ENCODE results near the gene SORL1. TPM values are rescaled to one million over a fixed set of nuclear protein-coding genes. Genes with fewer than 3 reads are reported as not detected.
A peak's percentile ranks its signal among the peaks of the same experiment; 100 is the strongest.
"Not testable (repeated sequence)": the region's sequence is repeated elsewhere in the genome, so short reads cannot be mapped to it uniquely, and the experiment has no call there.

Gene SORL1, protein sequence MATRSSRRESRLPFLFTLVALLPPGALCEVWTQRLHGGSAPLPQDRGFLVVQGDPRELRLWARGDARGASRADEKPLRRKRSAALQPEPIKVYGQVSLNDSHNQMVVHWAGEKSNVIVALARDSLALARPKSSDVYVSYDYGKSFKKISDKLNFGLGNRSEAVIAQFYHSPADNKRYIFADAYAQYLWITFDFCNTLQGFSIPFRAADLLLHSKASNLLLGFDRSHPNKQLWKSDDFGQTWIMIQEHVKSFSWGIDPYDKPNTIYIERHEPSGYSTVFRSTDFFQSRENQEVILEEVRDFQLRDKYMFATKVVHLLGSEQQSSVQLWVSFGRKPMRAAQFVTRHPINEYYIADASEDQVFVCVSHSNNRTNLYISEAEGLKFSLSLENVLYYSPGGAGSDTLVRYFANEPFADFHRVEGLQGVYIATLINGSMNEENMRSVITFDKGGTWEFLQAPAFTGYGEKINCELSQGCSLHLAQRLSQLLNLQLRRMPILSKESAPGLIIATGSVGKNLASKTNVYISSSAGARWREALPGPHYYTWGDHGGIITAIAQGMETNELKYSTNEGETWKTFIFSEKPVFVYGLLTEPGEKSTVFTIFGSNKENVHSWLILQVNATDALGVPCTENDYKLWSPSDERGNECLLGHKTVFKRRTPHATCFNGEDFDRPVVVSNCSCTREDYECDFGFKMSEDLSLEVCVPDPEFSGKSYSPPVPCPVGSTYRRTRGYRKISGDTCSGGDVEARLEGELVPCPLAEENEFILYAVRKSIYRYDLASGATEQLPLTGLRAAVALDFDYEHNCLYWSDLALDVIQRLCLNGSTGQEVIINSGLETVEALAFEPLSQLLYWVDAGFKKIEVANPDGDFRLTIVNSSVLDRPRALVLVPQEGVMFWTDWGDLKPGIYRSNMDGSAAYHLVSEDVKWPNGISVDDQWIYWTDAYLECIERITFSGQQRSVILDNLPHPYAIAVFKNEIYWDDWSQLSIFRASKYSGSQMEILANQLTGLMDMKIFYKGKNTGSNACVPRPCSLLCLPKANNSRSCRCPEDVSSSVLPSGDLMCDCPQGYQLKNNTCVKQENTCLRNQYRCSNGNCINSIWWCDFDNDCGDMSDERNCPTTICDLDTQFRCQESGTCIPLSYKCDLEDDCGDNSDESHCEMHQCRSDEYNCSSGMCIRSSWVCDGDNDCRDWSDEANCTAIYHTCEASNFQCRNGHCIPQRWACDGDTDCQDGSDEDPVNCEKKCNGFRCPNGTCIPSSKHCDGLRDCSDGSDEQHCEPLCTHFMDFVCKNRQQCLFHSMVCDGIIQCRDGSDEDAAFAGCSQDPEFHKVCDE (N-terminal part only)
- 37.6 and 45.0 TPM in 2 replicates for total RNA-seq (2014; rRNA removed; shearing (Covaris generic))
- 39.4 and 52.3 TPM in 2 replicates for polyA plus RNA-seq (2015; cell fraction: cytosol; rRNA removed)
- 32.8 and 45.2 TPM in 2 replicates for polyA plus RNA-seq (2015; cell fraction: nucleus; rRNA removed)

DNA sequence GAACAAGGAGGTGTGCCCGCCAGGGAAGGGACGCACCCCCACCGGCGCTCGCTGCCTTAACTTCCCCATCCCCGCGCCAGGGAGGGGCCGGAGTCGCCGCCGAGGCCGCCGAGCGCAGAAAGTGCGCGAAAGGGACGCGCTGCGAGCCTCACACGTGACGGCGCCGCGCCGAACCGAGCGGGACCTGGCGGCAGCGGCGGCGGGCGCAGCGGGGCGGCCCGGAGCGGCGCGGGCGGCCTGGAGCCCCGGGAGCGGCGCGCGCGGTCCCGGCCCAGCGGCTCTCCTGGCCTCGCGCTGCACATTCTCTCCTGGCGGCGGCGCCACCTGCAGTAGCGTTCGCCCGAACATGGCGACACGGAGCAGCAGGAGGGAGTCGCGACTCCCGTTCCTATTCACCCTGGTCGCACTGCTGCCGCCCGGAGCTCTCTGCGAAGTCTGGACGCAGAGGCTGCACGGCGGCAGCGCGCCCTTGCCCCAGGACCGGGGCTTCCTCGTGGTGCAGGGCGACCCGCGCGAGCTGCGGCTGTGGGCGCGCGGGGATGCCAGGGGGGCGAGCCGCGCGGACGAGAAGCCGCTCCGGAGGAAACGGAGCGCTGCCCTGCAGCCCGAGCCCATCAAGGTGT, at the start of gene SORL1:
TSS of gene SORL1 (plus strand) at position 329 of the 623 bp plus-strand sequence. CDS start at position 347, 18 bp downstream.
- in situ Hi-C loops (cut with HindIII; ENCODE audit: low pct_unique_long_range_greater_than_20kb, low sequenced_read_pairs) = no loop called here
- DNase-seq (ENCODE audit: low read depth, low spot score) = peak; percentile 62

DNA sequence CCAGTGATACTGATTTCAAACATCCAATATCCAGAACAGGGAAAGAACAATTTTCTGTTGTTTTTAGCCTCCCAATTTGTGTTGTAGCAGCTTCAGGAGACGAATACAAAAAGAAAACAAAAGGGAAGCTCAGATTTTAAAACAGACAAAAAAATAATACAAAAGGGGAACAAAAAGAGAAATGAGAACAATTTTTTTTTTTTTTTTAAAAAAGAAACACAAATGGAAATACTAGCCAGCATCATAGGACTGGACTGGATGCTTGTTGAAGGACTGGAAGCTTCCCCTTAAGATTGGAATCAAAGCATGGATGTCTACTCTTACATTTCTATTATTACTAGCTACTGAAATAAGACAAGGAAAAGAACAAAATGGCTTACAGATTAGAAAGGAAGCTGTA, 46.5 kb upstream of the SORL1 start:
- no peak for DNase-seq (ENCODE audit: low read depth, low spot score)

DNA sequence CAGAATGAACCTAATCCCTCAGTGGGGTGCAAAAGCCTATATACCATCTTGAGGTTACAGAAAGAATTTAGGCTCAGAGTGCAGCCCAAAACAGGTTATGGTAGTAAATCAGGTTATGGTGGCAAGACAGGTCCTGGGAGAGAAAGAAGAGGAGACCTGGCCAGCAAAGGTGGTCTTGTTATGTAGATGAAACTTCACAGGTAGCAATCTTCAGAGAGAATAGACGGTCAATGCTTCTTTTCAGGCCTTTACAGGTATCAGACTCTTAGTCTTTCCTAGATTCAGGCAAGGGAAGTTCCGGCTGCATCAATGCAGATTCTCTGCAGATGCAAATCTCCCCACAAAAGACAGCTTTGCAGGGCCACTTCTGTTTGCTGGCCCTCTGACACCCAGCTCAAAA, 45.8 kb upstream of the SORL1 start:
- in situ Hi-C loops (cut with HindIII; ENCODE audit: low pct_unique_long_range_greater_than_20kb, low sequenced_read_pairs) = no loop called here

More for the DNA sequence above, 46.5 kb upstream of the SORL1 start:
- in situ Hi-C loops (cut with HindIII; ENCODE audit: low pct_unique_long_range_greater_than_20kb, low sequenced_read_pairs) = no loop called here

DNA sequence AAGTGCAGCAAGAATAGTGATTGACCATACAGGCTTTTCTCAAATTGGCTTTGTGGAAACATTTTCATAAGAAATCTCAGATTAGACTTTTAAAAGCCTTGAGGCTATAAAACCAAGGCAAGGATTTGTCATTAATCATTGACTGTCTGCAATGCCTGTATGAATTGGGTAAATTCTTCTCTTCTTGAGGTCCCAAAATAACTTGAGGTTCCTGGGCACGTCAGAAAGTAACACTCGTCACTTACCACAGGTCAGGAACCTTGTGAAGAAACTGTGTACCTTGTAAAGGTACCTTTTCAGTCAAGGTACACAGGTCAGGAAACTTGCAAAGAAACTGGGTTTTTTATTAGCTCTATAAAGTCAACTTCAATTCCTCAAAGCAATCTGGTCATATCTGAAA, 43.3 kb upstream of the SORL1 start:
- in situ Hi-C loops (cut with HindIII; ENCODE audit: low pct_unique_long_range_greater_than_20kb, low sequenced_read_pairs) = no loop called here
- no peak for DNase-seq (ENCODE audit: low read depth, low spot score)

More for the DNA sequence above, 45.8 kb upstream of the SORL1 start:
- DNase-seq (ENCODE audit: low read depth, low spot score) = no peak

DNA sequence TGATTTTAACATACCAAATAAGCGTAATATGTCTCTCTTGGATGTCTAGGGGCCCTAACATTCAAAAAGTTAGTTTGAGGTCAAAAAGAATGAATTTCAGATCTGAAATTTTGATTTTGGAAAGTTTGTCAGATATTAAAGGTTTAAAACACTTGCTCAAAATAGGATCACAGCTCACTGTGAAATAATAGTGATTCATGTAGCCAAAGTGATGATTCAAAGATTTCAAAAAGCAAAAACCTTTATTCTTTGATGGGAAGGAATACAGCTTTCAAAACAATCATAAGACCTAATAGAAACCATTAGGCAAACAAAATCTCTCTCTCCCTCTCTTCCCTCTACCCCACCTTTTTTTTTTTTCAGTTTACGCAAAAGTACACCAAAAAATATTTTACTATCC, 42.1 kb upstream of the SORL1 start:
- DNase-seq (ENCODE audit: low read depth, low spot score); in situ Hi-C loops (cut with HindIII; ENCODE audit: low pct_unique_long_range_greater_than_20kb, low sequenced_read_pairs): not testable (repeated sequence)

DNA sequence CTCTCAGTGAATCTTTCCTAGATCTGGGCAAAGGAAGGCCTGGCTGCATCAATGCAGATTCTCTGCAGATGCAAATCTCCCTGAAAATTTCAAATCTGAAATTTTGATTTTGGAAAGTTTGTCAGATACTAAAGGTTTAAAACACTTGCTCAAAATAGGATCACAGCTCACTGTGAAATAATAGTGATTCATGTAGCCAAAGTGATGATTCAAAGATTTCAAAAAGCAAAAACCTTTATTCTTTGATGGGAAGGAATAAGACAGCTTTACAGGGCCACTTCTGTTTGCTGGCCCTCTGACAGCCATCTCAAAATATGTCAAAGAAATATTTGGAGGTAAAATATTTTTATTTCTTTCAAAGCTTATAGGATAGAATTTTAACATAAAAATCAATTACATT, 40.8 kb upstream of the SORL1 start:
- in situ Hi-C loops (cut with HindIII; ENCODE audit: low pct_unique_long_range_greater_than_20kb, low sequenced_read_pairs); DNase-seq (ENCODE audit: low read depth, low spot score): not testable (repeated sequence)

DNA sequence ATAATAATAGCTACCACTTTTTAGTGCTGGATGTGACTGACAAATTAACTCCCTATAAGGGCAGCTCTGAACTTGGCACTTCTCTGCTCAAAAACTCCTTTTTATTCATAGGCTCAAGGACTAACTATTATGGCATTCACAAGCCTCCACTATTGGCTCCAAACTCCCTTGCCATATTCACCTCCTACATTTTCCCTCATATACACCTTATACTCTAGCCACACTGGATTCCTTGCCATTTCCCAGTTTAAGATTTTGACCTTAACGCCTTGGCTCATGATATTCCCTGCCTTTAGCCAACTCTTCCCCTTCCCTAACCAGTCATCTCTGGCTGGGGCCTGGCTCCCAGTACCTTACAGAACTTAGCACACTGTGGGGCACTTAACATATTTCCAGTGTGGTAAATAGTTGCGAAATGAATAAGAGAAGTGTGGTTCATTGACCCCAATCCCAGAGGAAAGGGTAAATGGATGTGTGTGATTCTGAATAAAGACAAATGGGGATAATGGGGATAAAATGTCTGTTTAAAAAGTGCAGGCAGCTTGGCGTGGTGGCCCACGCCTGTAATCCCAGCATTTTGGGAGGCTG, 40.0 kb upstream of the SORL1 start:
- in situ Hi-C loops (cut with HindIII; ENCODE audit: low pct_unique_long_range_greater_than_20kb, low sequenced_read_pairs) = no loop called here
- no peak for DNase-seq (ENCODE audit: low read depth, low spot score)

DNA sequence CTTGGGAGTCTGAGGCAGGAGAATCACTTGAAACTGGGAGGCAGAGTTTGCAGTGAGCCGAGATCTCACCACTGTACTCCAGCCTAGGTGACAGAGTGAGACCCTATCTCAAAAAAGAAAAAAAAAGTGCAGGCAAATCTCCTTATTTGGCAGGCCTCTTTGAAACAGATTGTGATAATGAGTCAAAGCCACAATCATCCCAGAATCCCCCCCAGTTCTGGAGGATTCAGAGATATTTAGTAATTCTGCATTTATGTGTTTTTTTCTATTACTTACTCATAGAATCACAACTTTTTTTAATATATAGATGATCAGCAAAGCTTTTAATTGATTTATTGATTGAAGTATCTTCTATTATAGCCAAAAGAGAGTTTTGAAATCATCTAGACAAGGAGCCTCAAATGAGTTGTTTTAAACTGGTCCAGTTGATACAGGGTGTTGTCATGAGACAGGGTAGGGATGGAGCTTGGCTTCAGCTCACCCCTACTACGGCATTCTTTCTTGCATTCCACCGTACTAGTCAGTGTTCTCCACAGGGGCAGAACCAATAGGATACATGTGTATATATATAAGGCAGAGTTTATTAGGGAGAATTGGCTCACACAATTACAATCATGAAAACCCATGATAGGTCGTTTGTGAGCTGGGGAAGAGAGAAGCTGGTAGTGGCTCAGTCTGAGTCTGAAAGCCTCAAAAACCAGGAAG, 39.3 kb upstream of the SORL1 start:
- DNase-seq (ENCODE audit: low read depth, low spot score) = no peak
- in situ Hi-C loops (cut with HindIII; ENCODE audit: low pct_unique_long_range_greater_than_20kb, low sequenced_read_pairs) = no loop called here

DNA sequence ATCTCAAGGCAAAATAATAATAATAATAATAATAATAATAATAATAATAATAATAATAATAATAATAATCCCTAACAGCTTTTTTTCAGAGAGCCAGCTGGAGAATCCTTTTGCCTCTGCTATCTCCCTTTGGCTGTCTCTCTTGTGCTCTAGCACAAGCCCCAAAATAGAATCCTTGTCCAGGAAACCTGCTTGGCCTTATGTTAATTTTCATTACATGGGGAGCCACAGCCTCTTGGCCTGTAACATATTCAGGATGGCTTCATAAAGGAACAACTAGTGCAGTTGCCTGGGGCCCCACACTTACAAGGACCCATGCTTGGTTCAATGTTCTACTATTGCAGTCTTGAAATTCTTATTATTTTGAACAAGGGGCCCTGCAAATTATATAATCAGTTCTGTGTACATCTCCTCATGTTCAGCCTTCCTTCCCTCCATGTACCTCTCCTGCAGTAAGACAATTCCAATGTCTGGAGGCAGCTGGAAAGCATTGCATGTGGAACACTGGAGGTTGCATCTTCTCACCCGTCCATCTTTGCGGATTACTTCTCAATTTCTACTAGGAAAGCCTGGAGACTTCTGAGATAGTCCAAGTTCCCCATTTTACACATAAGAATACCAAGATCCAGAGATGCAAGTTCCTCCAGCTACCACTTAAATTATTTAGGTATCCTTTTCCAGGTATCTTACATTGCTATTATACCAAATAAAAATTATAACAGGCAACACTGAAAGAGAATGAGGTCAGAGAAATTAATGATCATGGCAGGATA, 37.8 kb upstream of the SORL1 start:
- no peak for DNase-seq (ENCODE audit: low read depth, low spot score)
- in situ Hi-C loops (cut with HindIII; ENCODE audit: low pct_unique_long_range_greater_than_20kb, low sequenced_read_pairs) = no loop called here

DNA sequence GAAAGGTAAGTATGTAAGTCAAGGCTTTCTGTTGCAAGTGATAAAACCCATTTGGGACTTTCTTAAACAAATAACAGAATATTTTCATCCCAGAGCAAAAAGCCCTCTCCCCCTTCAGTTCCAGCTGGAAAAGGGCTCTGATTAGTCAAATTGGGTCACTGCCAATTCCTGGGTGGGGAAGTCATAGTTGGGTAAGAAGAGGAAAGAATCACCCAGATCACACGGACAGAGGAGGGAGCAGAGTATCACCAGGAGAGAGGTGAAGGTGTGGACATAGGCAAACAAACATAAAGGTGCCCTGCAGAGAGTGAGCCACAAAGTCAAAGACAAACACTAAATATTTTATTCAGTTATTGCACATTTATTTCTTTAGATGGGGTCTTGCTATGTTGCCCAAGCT, 36.3 kb upstream of the SORL1 start:
- in situ Hi-C loops (cut with HindIII; ENCODE audit: low pct_unique_long_range_greater_than_20kb, low sequenced_read_pairs) = no loop called here
- DNase-seq (ENCODE audit: low read depth, low spot score) = no peak

DNA sequence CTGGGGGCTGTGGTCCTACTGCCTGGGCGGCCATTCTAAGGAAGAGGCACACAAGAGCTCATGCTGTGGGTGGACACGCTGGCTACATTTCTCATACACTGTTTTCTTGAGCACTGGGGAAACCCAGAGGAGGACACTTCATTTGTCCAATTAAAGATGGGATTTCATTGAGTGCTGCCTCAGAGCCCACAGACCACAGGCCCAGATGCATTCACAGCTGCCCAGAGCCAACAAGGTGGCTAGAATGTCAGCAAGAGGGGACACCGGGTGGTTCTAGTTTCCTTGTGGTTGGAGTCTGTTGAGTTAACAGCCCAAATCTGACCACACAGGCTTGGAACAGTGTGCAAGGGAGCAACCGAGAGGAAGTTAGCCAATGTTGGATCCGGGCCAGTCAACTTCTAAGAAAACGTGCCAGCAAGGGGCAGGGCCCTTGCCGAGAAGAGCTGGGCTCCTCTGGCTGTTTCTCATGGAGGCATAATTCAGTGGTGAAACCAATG, 35.0 kb upstream of the SORL1 start:
- DNase-seq (ENCODE audit: low read depth, low spot score) = peak; percentile 25
- in situ Hi-C loops (cut with HindIII; ENCODE audit: low pct_unique_long_range_greater_than_20kb, low sequenced_read_pairs) = no loop called here

DNA sequence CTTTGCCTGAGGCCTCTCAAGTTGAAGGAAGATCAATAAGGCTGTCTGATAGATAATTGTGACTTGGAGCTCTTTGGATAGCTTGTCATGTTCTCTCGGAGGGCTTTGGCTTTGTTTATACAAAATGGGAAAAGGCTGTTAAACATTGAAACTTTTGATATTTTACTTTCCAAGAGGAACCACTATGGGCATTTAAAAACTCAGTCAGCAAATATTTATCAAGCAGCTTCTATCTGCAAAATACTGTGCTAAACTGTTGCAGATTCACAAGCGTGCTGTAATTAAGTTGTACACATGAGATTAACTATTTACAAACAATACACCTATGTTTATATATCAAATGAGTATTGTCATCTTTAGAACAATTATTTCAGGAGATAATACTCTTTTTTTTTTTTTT, 34.5 kb upstream of the SORL1 start:
- in situ Hi-C loops (cut with HindIII; ENCODE audit: low pct_unique_long_range_greater_than_20kb, low sequenced_read_pairs) = no loop called here
- no peak for DNase-seq (ENCODE audit: low read depth, low spot score)

DNA sequence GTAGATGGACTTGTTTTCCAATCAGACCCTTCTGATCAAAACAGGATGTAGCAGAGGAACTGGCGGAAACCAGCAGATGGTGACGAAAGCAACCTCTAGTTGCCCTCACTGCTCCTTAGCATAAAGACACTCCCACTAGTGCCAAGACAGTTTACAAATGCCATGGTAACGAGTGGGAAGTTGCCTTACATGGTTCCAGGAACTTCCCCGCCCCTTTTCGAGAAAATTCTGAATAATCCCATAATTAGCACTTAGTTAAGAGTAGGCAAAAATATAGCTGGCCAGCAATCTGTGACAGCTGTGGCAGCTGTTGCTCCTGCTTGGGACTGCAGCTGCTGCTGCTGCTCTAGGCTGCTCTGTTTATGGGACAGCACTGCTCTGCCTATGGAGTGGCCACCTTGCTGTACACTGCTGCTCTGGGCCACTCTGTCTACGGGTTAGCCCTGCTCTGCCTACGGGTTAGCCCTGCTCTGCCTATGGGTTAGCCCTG, 33.4 kb upstream of the SORL1 start:
- in situ Hi-C loops (cut with HindIII; ENCODE audit: low pct_unique_long_range_greater_than_20kb, low sequenced_read_pairs) = no loop called here
- DNase-seq (ENCODE audit: low read depth, low spot score) = no peak

DNA sequence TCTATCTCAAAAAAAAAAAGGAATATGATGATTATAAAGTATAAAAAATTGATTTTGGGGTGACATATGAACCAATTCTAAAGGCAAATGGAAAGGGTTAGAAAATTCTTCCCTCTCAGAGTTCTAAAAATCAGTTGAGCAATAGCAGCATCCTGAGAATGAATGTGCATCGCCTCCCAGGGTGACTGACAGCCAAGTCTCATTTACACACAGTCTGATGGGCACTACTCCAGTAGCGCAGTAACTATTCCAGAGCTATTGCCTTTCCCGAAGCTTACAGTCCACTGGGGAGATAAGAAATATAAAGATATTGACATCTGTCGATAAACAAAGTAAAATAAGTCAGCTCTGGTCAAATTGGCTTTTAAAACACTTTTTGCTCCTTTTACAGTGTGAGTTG, 32.3 kb upstream of the SORL1 start:
- DNase-seq (ENCODE audit: low read depth, low spot score) = no peak
- in situ Hi-C loops (cut with HindIII; ENCODE audit: low pct_unique_long_range_greater_than_20kb, low sequenced_read_pairs) = no loop called here

DNA sequence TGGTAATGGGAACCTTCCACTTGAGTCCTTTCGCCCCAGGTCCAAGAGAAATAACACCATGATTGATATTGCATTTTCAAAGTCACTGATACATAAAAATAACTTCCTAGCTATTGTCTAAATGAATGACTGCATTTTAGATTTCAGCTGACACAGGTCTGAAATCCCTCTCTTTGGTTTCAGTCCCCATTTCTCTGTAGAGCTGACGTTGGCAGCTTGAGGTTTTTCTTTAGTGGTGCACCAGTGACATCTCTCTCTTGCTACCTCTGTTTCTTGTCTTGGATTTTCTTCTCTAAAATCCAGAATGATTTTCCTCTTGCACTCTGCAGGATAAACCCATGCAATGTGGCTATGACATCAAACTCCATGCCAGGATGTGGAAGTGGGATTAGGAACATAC, 31.7 kb upstream of the SORL1 start:
- in situ Hi-C loops (cut with HindIII; ENCODE audit: low pct_unique_long_range_greater_than_20kb, low sequenced_read_pairs) = no loop called here
- no peak for DNase-seq (ENCODE audit: low read depth, low spot score)

All from SK-MEL-5 (cell line).